Measurements from ENCODE around the gene HMCN1.

HMCN1 gene

GRCh38 chr1:185974367-185975170 is 240.4 kb downstream of the HMCN1 start:
- Histone ChIP-seq H3K36me3 (ENCODE audit: insufficient read depth, low read length) (no peaks in the 10 kb centered on the region), H3K9me2 (ENCODE audit: low read depth, low read length) (no peaks in the 10 kb centered on the region), H3K4me2 (ENCODE audit: low read length) (no peak overlapping the region), H3K4me1 (ENCODE audit: insufficient read depth, low read length, severe bottlenecking) (no peaks in the 10 kb centered on the region), H2AFZ (ENCODE audit: low read length) (no peak overlapping the region), H3K27ac (ENCODE audit: low read depth, low read length, poor library complexity, severe bottlenecking) (no peak overlapping the region), H3F3A (ENCODE audit: insufficient read depth, low read length) (no peaks in the 10 kb centered on the region), H4K20me1 (ENCODE audit: insufficient read depth, low read length) (no peaks in the 10 kb centered on the region), H3K79me2 (ENCODE audit: insufficient read depth, low read length) (no peaks in the 10 kb centered on the region), H3K4me3 (ENCODE audit: low read depth, low read length, poor library complexity, severe bottlenecking) (no peak overlapping the region), H3K9me3 (ENCODE audit: low read length) (no peaks in the 10 kb centered on the region), H3K27me3 (ENCODE audit: insufficient read depth, low read length) (no peaks in the 10 kb centered on the region), H3K9ac (ENCODE audit: low read length) (no peak overlapping the region)
- TF ChIP-seq EZH2 (IDR thresholded peaks at IDR 0.05; ENCODE audit: borderline replicate concordance, low read length) (no peak), CTCF (IDR thresholded peaks at IDR 0.05; ENCODE audit: low read length) (no peak)

GRCh38 chr1:185980891-185981290 is 246.7 kb downstream of the HMCN1 start:
- no peaks in the 10 kb centered on the region for H3K9me2 ChIP-seq (ENCODE audit: low read depth, low read length)
- H3K36me3 ChIP-seq (ENCODE audit: insufficient read depth, low read length): no peaks in the 10 kb centered on the region
- no peaks in the 10 kb centered on the region for H3K27me3 ChIP-seq (ENCODE audit: insufficient read depth, low read length)
- H3K79me2 ChIP-seq (ENCODE audit: insufficient read depth, low read length): no peaks in the 10 kb centered on the region
- H3K4me3 ChIP-seq (ENCODE audit: low read depth, low read length, poor library complexity, severe bottlenecking): no peak overlapping the region
- no peak overlapping the region for H2AFZ ChIP-seq (ENCODE audit: low read length)
- H3K4me2 ChIP-seq (ENCODE audit: low read length): no peak overlapping the region
- H4K20me1 ChIP-seq (ENCODE audit: insufficient read depth, low read length): no peaks in the 10 kb centered on the region
- H3K9ac ChIP-seq (ENCODE audit: low read length): no peak overlapping the region
- H3K4me1 ChIP-seq (ENCODE audit: insufficient read depth, low read length, severe bottlenecking): no peaks in the 10 kb centered on the region
- no peaks in the 10 kb centered on the region for H3K9me3 ChIP-seq (ENCODE audit: low read length)
- H3F3A ChIP-seq (ENCODE audit: insufficient read depth, low read length): no peaks in the 10 kb centered on the region
- no peak for TF ChIP-seq EZH2 (IDR thresholded peaks at IDR 0.05; ENCODE audit: borderline replicate concordance, low read length)
- TF ChIP-seq CTCF (IDR thresholded peaks at IDR 0.05; ENCODE audit: low read length): no peak
- H3K27ac ChIP-seq (ENCODE audit: low read depth, low read length, poor library complexity, severe bottlenecking): no peak overlapping the region

- Histone ChIP-seq H3K4me2 (ENCODE audit: low read length) (no peak overlapping the region), H3K36me3 (ENCODE audit: insufficient read depth, low read length) (no peaks in the 10 kb centered on the region), H3K79me2 (ENCODE audit: insufficient read depth, low read length) (no peaks in the 10 kb centered on the region), H3K4me3 (ENCODE audit: low read depth, low read length, poor library complexity, severe bottlenecking) (no peak overlapping the region), H3F3A (ENCODE audit: insufficient read depth, low read length) (no peaks in the 10 kb centered on the region), H3K9me2 (ENCODE audit: low read depth, low read length) (no peaks in the 10 kb centered on the region), H4K20me1 (ENCODE audit: insufficient read depth, low read length) (no peaks in the 10 kb centered on the region), H2AFZ (ENCODE audit: low read length) (no peak overlapping the region), H3K27me3 (ENCODE audit: insufficient read depth, low read length) (no peaks in the 10 kb centered on the region), H3K4me1 (ENCODE audit: insufficient read depth, low read length, severe bottlenecking) (peaks cover 5% of the 10 kb centered on the region), H3K9ac (ENCODE audit: low read length) (no peak overlapping the region), H3K9me3 (ENCODE audit: low read length) (no peaks in the 10 kb centered on the region), H3K27ac (ENCODE audit: low read depth, low read length, poor library complexity, severe bottlenecking) (no peak overlapping the region)
- TF ChIP-seq EZH2 (IDR thresholded peaks at IDR 0.05; ENCODE audit: borderline replicate concordance, low read length): no peak
- no peak for TF ChIP-seq CTCF (IDR thresholded peaks at IDR 0.05; ENCODE audit: low read length)
Observed at GRCh38 chr1:185984113-185984836, 250.1 kb downstream of the HMCN1 start.
